Measurements from ENCODE around the gene MRPL54.
A peak's percentile ranks its signal among the peaks of the same experiment; 100 is the strongest.
"Not testable (repeated sequence)": the region's sequence is repeated elsewhere in the genome, so short reads cannot be mapped to it uniquely, and the experiment has no call there.

MRPL54 gene

DNA sequence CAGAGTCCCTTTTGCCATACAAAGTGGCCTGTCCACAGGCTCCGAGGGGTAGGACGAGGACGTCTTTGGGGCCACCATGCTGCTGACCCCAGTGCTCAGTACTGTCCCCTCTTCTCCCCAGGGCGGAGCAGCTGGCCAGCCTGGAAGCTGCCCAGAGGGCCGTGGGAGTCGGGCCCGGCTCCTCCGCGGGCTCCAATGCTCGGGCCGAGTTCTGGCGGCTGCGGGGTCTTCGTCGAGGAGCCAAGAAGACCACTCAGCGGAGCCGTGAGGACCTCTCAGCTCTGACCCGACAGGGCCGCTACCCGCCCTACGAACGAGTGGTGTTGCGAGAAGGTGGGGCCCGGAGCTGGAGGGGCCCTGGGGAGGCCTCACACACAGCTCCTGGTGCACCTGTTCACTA, 22.1 kb upstream of the MRPL54 start:
- DNase-seq (ENCODE audit: low read depth), result no peak

DNA sequence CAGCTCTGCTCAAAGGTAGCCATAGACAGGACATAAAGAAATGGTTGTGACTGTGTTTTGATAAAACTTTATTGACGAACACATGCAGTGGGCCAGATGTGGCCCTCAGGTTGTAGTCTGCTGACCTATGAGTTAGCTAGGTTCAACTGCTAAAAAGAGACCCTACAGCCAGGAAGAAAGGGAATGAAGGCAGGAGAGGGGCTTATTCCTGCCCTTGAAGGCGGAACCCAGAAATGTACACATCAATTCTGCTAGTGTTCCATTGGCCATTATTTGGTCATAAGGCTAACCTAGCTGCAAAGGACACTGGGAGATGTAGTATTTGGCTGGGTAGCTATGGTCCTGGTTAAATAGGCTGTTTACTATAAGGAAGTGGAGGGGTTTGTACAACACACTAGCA, 19.0 kb upstream of the MRPL54 start:
- no peak for DNase-seq (ENCODE audit: low read depth)

DNA sequence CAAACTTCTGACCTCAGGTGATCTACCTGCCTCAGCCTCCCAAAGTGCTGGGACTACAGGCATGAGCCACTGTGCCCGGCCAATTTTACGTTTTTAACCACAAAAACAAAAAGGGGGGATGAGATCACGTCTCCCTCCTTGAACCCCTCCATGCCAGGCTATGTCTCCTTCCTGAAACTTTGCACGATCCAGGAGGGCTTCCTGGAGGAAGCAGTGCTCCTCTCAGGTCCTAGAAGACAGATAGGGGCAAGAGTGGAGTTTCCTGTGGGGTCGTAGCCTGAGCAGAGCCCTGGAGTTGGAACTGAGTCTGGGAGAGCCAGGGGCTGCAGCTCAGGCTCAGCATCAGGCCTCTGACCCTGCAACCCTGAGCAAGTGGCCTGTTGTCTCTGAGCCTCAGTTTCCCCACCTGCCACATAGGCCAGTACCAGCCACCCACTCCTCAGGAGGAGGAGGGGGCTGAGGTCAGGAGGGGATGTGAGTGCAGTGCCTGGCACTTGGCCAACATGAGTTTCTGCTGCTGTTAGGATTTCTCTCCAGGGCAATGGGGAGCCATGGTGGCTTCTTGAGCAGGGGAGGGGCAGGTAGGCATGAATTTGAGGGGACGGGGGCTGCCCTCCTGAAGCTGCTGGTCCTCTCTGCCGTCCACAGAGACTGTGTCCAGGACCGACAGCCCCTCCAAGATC, 17.0 kb upstream of the MRPL54 start:
- no peak for DNase-seq (ENCODE audit: low read depth)

DNA sequence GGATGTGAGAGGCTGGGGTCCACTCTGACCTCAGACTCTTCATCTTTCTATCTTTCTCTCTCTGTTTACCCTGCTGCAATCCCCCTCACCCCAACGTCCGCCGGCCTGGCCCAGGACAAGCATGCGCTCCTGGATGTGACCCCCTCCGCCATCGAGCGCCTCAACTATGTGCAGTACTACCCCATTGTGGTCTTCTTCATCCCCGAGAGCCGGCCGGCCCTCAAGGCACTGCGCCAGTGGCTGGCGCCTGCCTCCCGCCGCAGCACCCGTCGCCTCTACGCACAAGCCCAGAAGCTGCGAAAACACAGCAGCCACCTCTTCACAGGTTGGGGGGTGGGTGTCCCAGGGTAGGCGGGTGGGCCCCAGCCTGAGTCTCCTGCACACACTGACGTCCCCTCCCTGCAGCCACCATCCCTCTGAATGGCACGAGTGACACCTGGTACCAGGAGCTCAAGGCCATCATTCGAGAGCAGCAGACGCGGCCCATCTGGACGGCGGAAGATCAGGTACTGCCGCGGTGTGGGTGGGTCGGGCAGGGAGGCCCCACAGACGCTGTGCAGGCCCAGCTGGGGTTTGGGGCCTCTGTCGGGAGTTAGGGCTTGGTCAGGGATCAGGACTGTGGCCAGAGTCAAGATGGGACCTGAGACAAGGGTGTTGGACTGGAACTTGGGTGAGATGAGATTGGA, 16.0 kb upstream of the MRPL54 start:
- DNase-seq (ENCODE audit: low read depth), result no peak

DNA sequence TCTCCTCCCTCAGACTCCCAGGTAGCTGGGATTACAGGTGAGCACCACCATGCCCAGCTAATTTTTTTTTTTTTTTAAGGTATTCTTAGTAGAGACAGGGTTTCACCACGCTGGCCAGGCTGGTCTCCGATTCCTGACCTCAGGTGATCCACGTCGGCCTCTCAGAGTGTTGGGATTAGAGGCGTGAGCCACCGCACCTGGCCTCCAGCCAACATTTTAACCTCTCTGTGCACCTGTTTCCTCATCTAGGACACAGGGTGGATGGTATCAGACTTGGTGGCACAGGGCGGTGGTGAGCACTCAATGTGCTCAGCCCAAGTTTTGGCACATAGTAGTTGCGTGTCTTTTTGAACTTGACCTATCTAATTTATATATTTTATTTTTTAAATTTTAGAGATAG, 13.5 kb upstream of the MRPL54 start:
- DNase-seq (ENCODE audit: low read depth), result no peak

DNA sequence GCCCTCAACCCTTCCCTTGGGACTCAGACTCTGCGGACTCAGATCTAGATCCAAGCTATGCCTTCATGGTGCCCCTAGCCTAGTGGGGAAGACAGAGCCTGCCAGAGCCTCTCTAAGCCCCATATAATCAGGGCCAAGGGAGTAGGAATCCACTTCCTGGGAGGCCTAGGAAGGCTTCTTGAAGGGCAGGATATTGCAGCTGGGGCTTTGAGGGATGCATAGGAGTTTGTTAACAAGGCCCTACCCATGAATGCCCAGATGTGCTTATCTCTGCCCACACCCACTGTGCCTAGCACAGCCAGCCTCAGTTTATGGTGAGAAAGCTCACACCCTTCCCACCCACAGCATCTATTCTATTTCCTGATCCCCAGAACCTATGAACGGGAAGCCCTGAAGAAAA, 12.3 kb upstream of the MRPL54 start:
- no peak for DNase-seq (ENCODE audit: low read depth)

DNA sequence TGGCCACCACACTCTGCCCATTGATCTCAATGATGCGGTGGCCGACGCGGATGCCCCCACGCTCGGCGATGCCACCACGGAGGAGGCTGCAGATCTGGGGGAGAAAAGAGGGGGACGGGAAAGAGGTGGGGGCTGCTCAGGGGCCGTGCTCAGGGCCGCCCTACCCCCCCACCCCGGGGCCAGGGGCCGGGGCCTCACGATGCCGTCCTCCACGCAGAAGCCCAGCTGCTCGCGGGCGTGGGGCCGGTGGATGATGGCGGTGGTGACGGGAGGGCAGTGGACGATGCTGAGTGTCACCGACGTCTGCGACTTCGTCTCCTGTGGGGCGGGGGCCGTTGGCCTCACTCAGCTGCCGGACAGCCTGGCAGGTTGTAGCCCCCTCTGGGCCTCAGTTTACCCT, 11.2 kb upstream of the MRPL54 start:
- DNase-seq (ENCODE audit: low read depth), result no peak

DNA sequence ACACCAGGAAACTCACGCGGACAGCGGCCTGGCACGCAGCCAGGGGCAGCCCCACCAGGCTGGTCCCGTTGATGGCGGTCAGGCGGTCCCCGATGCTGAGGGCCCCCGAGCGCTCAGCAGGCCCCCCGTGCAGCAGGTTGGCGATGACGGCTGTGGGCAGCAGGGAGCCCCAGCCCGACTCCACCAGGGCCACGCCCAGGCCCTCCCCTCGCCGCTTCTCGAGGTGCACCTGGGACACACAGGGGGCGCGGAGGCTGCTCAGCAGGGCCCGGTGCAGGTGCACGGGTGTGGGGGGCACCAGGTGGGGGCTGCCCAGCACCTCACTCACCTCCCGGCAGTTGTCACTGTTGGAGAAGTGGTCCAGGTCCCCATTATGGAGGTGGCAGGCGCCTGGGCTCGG, 10.0 kb upstream of the MRPL54 start:
- DNase-seq (ENCODE audit: low read depth), result no peak

DNA sequence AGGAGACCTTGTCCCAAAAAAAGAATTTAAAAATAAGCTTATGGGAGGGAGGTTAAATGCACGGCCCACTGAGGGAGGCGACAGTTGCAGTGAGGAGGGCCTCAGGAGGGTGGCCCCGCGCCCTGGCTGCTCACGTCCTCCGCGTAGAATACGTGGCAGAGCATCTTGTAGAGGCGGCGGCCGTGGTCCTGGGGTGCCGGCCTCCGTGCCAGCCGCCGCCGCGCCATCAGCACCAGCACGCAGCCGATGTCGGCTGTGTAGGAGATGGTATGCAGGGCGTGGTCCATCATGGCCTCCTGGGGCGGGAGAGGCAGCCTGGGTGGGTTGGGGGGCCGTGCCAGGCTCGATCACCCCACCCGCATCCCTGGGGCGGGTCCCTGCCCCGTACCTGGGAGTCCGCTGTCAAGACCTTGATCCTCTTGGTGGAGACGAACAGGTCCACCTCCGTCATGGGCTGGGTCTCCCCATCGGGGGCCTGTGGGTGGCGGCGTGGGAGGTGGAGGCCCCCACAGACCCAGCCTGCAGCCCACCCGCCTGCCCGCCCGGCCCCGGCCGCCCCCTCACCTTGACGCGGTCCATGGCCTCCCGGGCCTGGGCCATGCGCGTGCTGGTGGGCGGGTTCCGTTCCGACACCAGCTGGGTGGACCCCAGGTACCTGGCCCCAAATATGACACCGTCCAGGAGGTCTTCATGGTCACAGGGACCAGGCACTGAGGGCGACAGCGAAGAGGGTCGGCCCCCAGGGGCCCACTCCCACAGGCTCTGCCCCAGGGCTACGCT, 8.7 kb upstream of the MRPL54 start:
- no peak for DNase-seq (ENCODE audit: low read depth)

DNA sequence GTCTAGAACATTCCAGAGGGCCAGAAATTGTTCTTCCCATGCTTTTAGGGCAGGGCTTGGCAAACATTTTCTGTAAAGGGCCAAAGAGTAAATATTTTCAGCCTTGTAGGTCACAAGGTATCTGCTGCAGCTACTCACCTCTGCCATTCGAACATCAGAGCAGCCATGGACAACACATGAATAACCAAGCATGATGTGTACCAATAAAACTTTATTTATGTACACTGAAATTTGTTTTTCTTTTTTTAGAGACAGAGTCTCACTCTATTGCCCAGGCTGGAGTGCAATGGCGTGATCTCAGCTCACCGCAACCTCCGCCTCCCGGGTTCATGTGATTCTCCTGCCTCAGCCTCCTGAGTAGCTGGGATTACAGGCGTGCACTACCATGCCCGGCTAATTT, 4.8 kb upstream of the MRPL54 start:
- DNase-seq (ENCODE audit: low read depth), result not testable (repeated sequence)

DNA sequence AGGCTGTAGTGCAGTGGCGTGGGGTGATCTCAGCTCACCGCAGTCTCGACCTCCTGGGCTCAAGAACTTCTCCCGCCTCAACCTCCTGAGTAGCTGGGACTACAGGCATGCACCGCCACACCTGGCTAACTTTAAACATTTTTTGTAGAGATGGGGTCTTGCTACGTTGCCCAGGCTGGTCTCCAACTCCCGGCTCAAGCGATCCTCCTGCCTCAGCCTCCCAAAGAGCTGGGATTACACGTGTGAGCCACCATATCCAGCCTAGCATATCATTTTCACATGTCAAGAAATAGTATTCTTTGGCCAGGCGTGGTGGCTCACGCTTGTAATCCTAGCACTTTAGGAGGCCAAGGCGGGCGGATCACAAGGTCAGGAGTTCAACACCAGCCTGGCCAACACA, 4.2 kb upstream of the MRPL54 start:
- DNase-seq (ENCODE audit: low read depth), result not testable (repeated sequence)

DNA sequence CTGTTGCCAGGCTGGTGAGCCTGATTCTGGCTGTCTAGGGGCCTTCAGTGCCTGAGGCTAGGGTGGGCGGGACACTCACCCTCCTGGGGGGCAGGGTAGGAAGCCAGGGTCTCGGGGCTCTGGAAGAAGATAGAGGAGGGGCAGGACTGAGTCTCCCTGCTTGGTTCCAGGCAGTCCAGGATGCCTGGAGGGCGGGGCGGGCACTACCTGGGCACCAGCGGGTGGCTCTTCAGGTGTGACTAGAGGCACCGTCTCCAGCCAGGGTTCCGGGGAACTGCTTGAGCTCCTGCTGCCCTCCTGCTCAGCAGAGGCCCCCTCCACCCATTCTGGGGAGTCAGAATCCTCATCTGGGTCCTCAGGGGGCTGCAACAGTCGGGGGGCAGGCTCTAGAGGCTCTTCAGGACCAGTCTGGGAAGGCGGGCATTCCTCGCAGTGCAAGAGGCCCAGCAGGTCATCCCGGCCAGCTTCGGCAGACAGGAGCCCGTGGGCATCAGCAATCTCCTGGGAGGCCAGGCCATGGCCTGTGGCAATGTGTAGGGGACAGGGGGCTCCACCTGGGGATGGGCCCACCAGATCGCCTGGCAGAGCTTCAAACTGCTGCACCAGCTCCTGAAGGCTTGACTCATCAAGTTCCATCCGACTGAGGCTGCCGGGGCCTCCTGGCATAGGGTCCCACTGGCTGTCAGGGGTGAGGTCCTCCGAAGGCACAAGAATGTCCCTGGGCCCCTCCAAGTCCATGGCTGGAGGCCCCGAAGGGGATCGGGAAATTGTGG, 2.8 kb upstream of the MRPL54 start:
- DNase-seq (ENCODE audit: low read depth), result no peak

DNA sequence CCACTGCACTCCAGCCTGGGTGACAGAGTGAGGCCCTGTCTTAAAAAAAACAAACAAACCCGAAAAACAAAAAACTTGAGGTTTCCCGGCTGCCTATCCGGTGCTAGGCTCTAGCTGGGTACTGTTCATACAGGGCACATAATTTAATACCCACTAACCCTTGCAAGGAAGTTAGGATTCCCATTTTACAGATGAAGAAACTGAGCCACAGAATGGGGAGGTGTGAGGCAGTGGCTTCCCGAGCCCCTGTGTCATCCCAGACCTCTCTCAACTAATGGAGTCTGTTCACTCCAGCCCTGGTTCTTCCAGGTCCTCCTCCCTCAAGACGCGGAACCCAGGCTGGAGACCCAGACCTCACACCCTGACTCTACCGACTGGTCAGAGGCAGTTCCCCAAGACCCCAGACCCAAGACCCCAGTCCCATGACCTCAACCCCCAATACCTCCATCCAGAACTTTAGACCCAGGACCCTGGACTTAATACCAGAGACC, 1.6 kb upstream of the MRPL54 start:
- no peak for DNase-seq (ENCODE audit: low read depth)

DNA sequence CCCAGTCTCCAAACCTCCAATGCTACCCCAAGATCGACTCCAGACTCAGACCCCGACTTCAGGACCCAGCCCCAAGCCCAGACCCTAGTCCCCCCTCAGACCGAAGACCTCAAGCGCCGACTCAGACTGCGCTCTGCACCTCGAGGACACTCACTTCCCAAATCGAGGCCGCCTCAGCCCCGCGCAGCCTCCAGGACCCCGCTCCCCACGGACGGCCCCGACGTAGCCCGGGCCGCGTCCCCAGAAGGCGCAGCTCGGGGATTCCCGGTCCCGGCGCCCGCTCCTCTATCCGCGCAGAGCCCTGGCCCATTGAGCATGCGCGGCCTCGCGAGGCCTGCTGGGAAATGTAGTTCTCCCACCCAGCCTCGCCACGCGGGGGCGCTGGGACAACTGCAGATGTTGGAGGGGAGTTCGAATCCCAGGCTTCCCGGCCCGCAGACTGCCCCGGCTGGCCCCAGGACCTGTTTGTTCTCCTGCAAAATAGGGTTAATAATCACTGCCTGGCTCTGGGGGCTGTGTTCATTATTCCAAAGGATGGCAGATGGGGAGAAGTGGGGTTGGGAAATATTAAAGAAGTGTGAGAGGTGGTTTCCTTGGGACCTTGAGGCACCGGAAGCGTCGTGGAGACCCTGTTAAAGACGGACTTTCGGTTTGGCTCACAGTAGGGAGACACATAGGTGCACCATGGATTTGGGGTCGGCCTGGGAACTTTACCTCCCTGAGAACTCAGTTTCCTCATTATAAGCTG, 926 bp upstream of the MRPL54 start, which contains the start of gene APBA3:
APBA3 (minus strand) TSS at position 311 of the 748 bp plus-strand sequence. CDS start 1,428 bp downstream, outside the sequence.
- peak; percentile 70 for DNase-seq (ENCODE audit: low read depth)

DNA sequence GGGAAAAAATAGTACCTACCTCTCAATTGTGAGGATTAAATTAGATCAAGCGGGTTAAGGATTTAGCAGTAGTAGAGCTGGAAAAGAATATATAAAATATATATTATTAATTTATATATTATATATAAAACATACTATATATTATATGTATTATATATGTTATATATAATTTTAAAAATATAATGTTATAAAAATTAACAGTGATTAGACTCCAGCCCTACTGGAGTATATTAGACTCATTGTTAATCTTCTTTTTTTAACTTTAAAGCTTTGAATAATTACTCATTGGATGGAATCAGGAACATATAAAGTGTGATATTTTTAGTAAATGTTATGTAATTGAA, 380 bp upstream of the MRPL54 start:
- no peak for DNase-seq (ENCODE audit: low read depth)

DNA sequence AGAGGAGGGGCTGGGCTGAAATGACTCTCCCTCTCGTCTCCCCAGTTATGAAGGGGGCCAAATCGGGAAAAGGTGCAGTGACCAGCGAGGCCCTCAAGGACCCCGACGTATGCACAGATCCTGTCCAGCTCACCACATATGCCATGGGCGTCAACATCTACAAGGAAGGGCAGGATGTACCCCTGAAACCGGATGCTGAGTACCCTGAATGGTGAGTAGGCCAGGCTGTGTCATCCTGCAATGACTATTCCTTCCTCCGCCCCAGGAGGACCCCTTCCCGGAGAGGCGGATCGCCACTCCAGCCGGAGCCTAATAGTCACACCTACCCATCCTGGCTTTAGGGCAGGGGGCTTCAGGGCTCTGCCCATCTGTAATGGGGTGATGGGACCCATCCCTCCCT, 2.6 kb downstream of the MRPL54 start:
- no peak for DNase-seq (ENCODE audit: low read depth)

DNA sequence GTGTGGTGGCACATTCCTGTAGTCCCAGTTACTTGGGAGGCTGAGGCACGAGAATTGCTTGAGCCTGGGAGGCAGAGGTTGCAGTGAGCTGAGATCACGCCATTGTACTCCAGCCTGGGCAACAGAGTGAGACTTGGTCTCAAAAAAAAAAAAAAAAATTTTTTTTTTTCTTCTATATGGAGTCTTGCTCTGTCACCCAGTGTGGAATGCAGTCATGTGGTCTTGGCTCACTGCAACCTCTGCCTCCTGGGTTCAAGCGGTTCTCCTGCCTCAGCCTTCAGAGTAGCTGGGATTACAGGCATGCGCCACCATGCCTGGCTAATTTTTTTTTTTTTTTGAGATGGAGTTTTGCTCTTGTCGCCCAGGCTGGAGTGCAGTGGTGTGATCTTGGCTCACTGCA, 3.3 kb downstream of the MRPL54 start:
- DNase-seq (ENCODE audit: low read depth), result not testable (repeated sequence)

DNA sequence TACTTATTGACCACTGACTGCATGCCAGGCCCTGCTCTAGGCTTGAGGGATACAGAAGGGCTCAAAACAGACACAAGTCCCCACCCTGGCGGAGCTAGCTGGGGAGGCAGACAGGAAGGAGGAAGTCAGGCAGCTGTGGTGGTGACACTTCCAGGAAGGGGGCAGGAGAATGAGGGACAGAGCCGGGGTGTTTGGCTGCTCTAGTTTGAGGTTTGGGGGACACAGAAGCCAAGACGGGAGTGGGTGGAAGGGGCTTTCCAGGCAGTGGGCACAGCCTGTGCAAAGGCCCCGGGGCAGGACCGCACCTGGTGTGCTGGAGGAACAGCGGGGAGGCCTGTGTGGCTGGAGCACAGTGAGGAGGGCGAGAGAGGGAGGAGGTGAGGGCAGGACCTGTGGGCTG, 4.0 kb downstream of the MRPL54 start:
- no peak for DNase-seq (ENCODE audit: low read depth)

DNA sequence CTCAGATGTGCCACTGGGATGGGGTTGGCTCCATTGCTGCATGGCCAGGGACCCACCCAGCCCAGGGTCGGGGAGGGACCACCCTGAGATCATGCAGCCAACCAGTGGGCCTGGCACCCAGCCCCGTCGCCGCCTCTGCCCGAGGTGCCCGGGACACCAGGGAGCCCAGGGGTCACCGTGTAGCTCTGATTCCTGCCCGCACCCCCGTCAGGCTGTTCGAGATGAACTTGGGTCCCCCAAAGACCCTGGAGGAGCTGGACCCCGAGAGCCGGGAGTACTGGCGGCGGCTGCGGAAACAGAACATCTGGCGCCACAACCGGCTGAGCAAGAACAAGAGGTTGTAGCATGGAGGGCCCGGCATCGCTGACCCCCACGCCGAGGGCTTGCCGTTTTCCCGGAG, 4.6 kb downstream of the MRPL54 start:
- DNase-seq (ENCODE audit: low read depth), result no peak

DNA sequence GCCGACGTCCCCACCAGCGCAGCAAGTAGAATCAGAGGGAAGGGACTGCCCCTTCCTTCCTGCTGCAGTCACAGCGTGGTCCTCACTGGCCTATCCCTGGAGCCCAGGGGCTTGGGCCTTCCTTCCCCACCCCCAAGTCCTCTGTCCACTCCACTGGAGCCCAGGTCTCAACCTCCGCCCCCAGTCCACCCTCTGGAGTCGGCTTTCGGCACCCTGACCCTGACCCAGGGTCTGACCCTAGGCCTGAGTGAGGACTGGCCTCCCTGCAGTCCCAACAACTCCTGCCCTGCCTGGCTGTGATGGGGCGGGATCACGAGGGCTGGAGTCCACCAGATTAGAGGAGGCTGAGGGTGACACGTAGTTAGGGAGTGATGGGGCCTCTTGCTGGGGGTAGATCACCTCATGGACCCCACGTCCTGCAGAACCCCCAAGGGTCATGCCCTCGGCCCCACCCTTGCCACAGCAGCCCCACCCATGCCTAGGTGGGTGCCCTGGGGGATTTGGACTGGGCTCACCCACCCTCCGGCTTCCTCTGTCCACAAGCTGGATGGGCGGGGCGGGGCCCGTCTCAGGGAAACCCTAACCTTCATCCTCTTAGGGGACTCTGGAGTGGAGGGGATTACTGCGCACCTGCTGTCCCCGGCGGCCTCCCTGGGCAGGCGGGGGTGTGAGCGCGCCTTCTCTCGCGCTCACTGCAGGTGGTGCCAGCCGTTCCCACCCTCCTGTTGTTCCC, 5.7 kb downstream of the MRPL54 start:
- no peak for DNase-seq (ENCODE audit: low read depth)

DNA sequence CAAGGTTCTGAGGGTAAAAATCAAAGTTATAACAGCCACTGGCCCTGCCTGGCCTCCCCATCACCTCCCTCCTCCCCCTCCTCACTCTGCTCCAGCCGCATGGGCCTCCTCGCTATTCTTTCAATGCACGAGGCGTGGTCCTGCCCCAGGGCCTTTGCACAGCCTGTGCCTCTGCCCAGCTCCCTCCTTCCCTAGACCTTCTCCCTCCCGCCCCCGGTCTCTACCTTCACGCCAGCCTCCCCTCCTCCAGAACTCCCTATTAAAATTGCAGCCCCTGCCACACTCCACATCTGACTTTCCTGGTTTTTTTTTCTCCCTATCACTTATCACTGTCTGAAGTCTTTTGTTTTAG, 6.2 kb downstream of the MRPL54 start:
- no peak for DNase-seq (ENCODE audit: low read depth)

Measured in HS-27A (cell line).